Metanephros (tissue), 2 donors: ENCODE measurements around the gene POTEC. TPM values are rescaled to one million over a fixed set of nuclear protein-coding genes. Genes with fewer than 3 reads are reported as not detected.

Experiments
- small RNA-seq: library from RNA; depleted of rRNA; stranded (forward); fragments of <200 nt; gene quantifications from one replicate; pipeline ENCODE3, GENCODE V24; 2014; ENCODE audit warnings: low replicate concordance
- total RNA-seq: library from RNA; depleted of rRNA; stranded (reverse); fragments of >200 nt; gene quantifications from one replicate; pipeline ENCODE4 v1.2.3, GENCODE V29; 2014

The POTEC gene
- not detected for total RNA-seq

GRCh38 chr18:14543446-14543964 lies at the start of gene POTEC:
Gene POTEC, minus strand, starts transcription at chr18:14543600. Its CDS starts 454 bp downstream, at chr18:14543146.

Small RNAs within 50 kb of the gene (small RNA-seq; reads per million reads assigned to genes)
- gene RNU6-1021P, result not detected

Other genes with a start within 250 kb of the POTEC start
- gene ANKRD30B, start 204.6 kb upstream of the POTEC start, total RNA-seq, result not detected